Neuronal stem cell (in vitro differentiated cells): ENCODE results near the gene PLEKHD1.

Experiments
- DNase-seq: peaks from one replicate; pipeline ENCODE4 v3.0.0-alpha.2; 2013; ENCODE audit warnings: low spot score
- H2AFZ ChIP-seq: one replicate; pipeline ENCODE4 v1.6.1; 2013; ENCODE audit warnings: mild to moderate bottlenecking, low read length, inconsistent platforms
- H2AK5ac ChIP-seq: 2 replicates; pipeline ENCODE4 v1.6.1; 2013; ENCODE audit warnings: low read depth, mild to moderate bottlenecking, inconsistent platforms, low read length, moderate library complexity, mixed read lengths
- H2BK120ac ChIP-seq: 2 replicates; pipeline ENCODE4 v1.6.1; 2013; ENCODE audit warnings: low read depth, mild to moderate bottlenecking, inconsistent platforms, low read length, moderate library complexity, mixed read lengths
- H2BK12ac ChIP-seq: one replicate; pipeline ENCODE4 v1.6.1; 2013; ENCODE audit warnings: low read length, inconsistent platforms
- H2BK15ac ChIP-seq: 2 replicates; pipeline ENCODE4 v1.6.1; 2013; ENCODE audit warnings: mild to moderate bottlenecking, low read length, inconsistent platforms, mixed read lengths
- H2BK5ac ChIP-seq: one replicate; pipeline ENCODE4 v1.6.1; 2013; ENCODE audit warnings: inconsistent platforms, mild to moderate bottlenecking, low read length, moderate library complexity
- H3K14ac ChIP-seq: one replicate; pipeline ENCODE4 v1.6.1; 2013; ENCODE audit warnings: low read length, inconsistent platforms
- H3K18ac ChIP-seq: 2 replicates; pipeline ENCODE4 v1.6.1; 2013; ENCODE audit warnings: low read length, inconsistent platforms
- H3K23ac ChIP-seq: 2 replicates; pipeline ENCODE4 v1.6.1; 2013; ENCODE audit warnings: low read depth, mild to moderate bottlenecking, mixed read lengths, low read length, inconsistent platforms; ENCODE audit not compliant: poor library complexity
- H3K27ac ChIP-seq: replicated peaks from 3 replicates; pipeline ENCODE4 v1.5.1; 2013; ENCODE audit warnings: low read length, inconsistent platforms
- H3K27me3 ChIP-seq, 3 experiments: 2 replicates each; pipeline ENCODE4 v1.6.1; 2013; ENCODE audit warnings: low read length in 3 of 3, mild to moderate bottlenecking in 2 of 3, inconsistent platforms in 1 of 3, low read depth in 1 of 3, mixed read lengths in 1 of 3, moderate library complexity in 1 of 3; ENCODE audit not compliant: control insufficient read depth in 3 of 3, insufficient read depth in 3 of 3
- H3K36me3 ChIP-seq, 2 donors: replicated peaks in 1 of 2; 2 replicates each; pipeline ENCODE4 v1.6.1; 2013; ENCODE audit warnings: low read length in 2 of 2; ENCODE audit not compliant: control insufficient read depth in 2 of 2, insufficient read depth in 2 of 2
- H3K4ac ChIP-seq: 2 replicates; pipeline ENCODE4 v1.6.1; 2013; ENCODE audit warnings: inconsistent platforms, mild to moderate bottlenecking, low read length, moderate library complexity
- H3K4me1 ChIP-seq, 2 donors: 1 replicate in 1 of 2; 2 replicates in 1 of 2; pipeline ENCODE4 v1.6.1; 2013; ENCODE audit warnings: low read length in 2 of 2, low read depth in 1 of 2; ENCODE audit not compliant: control insufficient read depth in 2 of 2, insufficient read depth in 1 of 2
- H3K4me2 ChIP-seq: one replicate; pipeline ENCODE4 v1.6.1; 2013; ENCODE audit warnings: mild to moderate bottlenecking, low read length, inconsistent platforms; ENCODE audit not compliant: insufficient read depth, poor library complexity, severe bottlenecking
- H3K4me3 ChIP-seq, 2 donors: 2 replicates each; pipeline ENCODE4 v1.5.1; 2013; ENCODE audit warnings: low read length in 2 of 2, mild to moderate bottlenecking in 2 of 2, inconsistent platforms in 1 of 2, moderate library complexity in 1 of 2
- H3K79me1 ChIP-seq: one replicate; pipeline ENCODE4 v1.6.1; 2013; ENCODE audit warnings: low read depth, mild to moderate bottlenecking, inconsistent platforms, low read length, moderate library complexity
- H3K9ac ChIP-seq: one replicate; pipeline ENCODE4 v1.6.1; 2013; ENCODE audit warnings: mild to moderate bottlenecking, low read depth, low read length, inconsistent platforms; ENCODE audit not compliant: poor library complexity
- H3K9me3 ChIP-seq, 2 donors: replicated peaks in 1 of 2; 2 replicates each; pipeline versions ENCODE3 to v1.6.1; 2013; ENCODE audit warnings: low read length in 2 of 2, mild to moderate bottlenecking in 2 of 2, inconsistent platforms in 1 of 2, low read depth in 1 of 2, mixed read lengths in 1 of 2, moderate library complexity in 1 of 2; ENCODE audit not compliant: control insufficient read depth in 2 of 2, insufficient read depth in 1 of 2
- H4K8ac ChIP-seq: one replicate; pipeline ENCODE4 v1.6.1; 2013; ENCODE audit warnings: low read depth, mild to moderate bottlenecking, inconsistent platforms, low read length, moderate library complexity
- H4K91ac ChIP-seq: one replicate; pipeline ENCODE4 v1.6.1; 2013; ENCODE audit warnings: low read length, low read depth, mild to moderate bottlenecking, inconsistent platforms; ENCODE audit not compliant: poor library complexity
- WGBS, 2 donors: extraction: QIAGEN DNeasy Blood & Tissue Kit; methylation state at CpG; one replicate each; pipeline ENCODE4 v1.1.7; 2013; ENCODE audit warnings: missing lambda C conversion rate in 2 of 2, mixed read lengths in 1 of 2; ENCODE audit not compliant: insufficient read length in 2 of 2, insufficient replicate concordance in 1 of 2; ENCODE audit errors: extremely low coverage in 2 of 2; 5-methylcytosine and 5-hydroxymethylcytosine counted together

Gene PLEKHD1

GRCh38 chr14:69460093-69460701 is 24.3 kb upstream of the PLEKHD1 start:
- no peaks in the 10 kb centered on the region for H3K9me3 ChIP-seq
- no peak overlapping the region for H2AFZ ChIP-seq
- no peak overlapping the region for H3K18ac ChIP-seq
- WGBS, 2 donors, result no CpG with 5 or more reads among the region's 4 CpGs
- H3K4ac ChIP-seq, result no peak overlapping the region
- H2BK15ac ChIP-seq, result no peak overlapping the region
- H3K4me3 ChIP-seq, result no peak overlapping the region
- H4K8ac ChIP-seq, result no peak overlapping the region
- no peak overlapping the region for H3K4me2 ChIP-seq
- H3K4me1 ChIP-seq, result no peaks in the 10 kb centered on the region
- no peak overlapping the region for H3K27ac ChIP-seq
- no peak overlapping the region for H2BK120ac ChIP-seq
- H3K27me3 ChIP-seq, result no peaks in the 10 kb centered on the region
- no peak overlapping the region for H4K91ac ChIP-seq
- no peaks in the 10 kb centered on the region for H3K79me1 ChIP-seq
- H2BK12ac ChIP-seq, result no peak overlapping the region
- no peak overlapping the region for H2BK5ac ChIP-seq
- H3K9ac ChIP-seq, result no peak overlapping the region
- no peak for DNase-seq
- no peak overlapping the region for H3K14ac ChIP-seq
- peaks cover 9 to 61% of the 10 kb centered on the region in 2 donors for H3K36me3 ChIP-seq
- no peak overlapping the region for H3K23ac ChIP-seq
- H2AK5ac ChIP-seq, result no peak overlapping the region

GRCh38 chr14:69464379-69464778 is 20.1 kb upstream of the PLEKHD1 start:
- H4K91ac ChIP-seq, result no peak overlapping the region
- no peak overlapping the region for H3K4me3 ChIP-seq
- no peak overlapping the region for H3K27ac ChIP-seq
- no peaks in the 10 kb centered on the region for H3K79me1 ChIP-seq
- H3K4me2 ChIP-seq, result no peak overlapping the region
- H3K18ac ChIP-seq, result no peak overlapping the region
- H3K4me1 ChIP-seq, result no peaks in the 10 kb centered on the region
- no peak overlapping the region for H3K23ac ChIP-seq
- peaks cover 0 to 22% of the 10 kb centered on the region in 2 donors for H3K36me3 ChIP-seq
- H2BK15ac ChIP-seq, result no peak overlapping the region
- no peak overlapping the region for H2BK12ac ChIP-seq
- no peak overlapping the region for H2BK120ac ChIP-seq
- no peak overlapping the region for H3K14ac ChIP-seq
- no peak overlapping the region for H4K8ac ChIP-seq
- H3K9ac ChIP-seq, result no peak overlapping the region
- no peak for DNase-seq
- H3K27me3 ChIP-seq, result no peaks in the 10 kb centered on the region
- H3K4ac ChIP-seq, result no peak overlapping the region
- H2BK5ac ChIP-seq, result no peak overlapping the region
- no peaks in the 10 kb centered on the region for H3K9me3 ChIP-seq
- H2AK5ac ChIP-seq, result no peak overlapping the region
- H2AFZ ChIP-seq, result no peak overlapping the region

GRCh38 chr14:69464829-69465228 is 19.7 kb upstream of the PLEKHD1 start:
- H4K8ac ChIP-seq, result no peak overlapping the region

GRCh38 chr14:69468949-69469348 is 15.6 kb upstream of the PLEKHD1 start:
- Histone ChIP-seq H2BK120ac (no peak overlapping the region), H3K79me1 (peaks cover 2% of the 10 kb centered on the region), H4K8ac (no peak overlapping the region), H3K4me2 (no peak overlapping the region), H3K27ac (no peak overlapping the region), H3K4me3 (no peak overlapping the region), H2BK15ac (no peak overlapping the region), H3K36me3 (no peaks in the 10 kb centered on the region), H2AK5ac (no peak overlapping the region), H3K18ac (no peak overlapping the region), H4K91ac (no peak overlapping the region), H3K9me3 (no peaks in the 10 kb centered on the region), H2BK5ac (no peak overlapping the region), H3K4ac (no peak overlapping the region), H3K27me3 (no peaks in the 10 kb centered on the region), H2BK12ac (no peak overlapping the region), H3K14ac (no peak overlapping the region), H3K9ac (no peak overlapping the region), H3K4me1 (no peaks in the 10 kb centered on the region), H3K23ac (no peak overlapping the region), H2AFZ (no peak overlapping the region)
- no CpG with 5 or more reads among the region's 2 CpGs for WGBS, 2 donors
- no peak for DNase-seq

More at GRCh38 chr14:69464829-69465228, 19.7 kb upstream of the PLEKHD1 start:
- no peak overlapping the region for H3K18ac ChIP-seq
- H2AK5ac ChIP-seq, result no peak overlapping the region
- H3K23ac ChIP-seq, result no peak overlapping the region
- no peak overlapping the region for H3K9ac ChIP-seq
- no peak overlapping the region for H3K27ac ChIP-seq
- no peak overlapping the region for H3K4me2 ChIP-seq
- H3K27me3 ChIP-seq, result no peaks in the 10 kb centered on the region
- no peak overlapping the region for H4K91ac ChIP-seq
- H2BK120ac ChIP-seq, result no peak overlapping the region
- H2BK15ac ChIP-seq, result no peak overlapping the region
- DNase-seq, result no peak
- no peak overlapping the region for H3K14ac ChIP-seq
- H3K9me3 ChIP-seq, result no peaks in the 10 kb centered on the region
- no peak overlapping the region for H2BK5ac ChIP-seq
- H2AFZ ChIP-seq, result no peak overlapping the region
- no peaks in the 10 kb centered on the region for H3K79me1 ChIP-seq
- no CpG with 5 or more reads among the region's 6 CpGs for whole genome bisulfite sequencing, 2 donors
- no peaks in the 10 kb centered on the region for H3K4me1 ChIP-seq
- H3K4me3 ChIP-seq, result no peak overlapping the region
- H2BK12ac ChIP-seq, result no peak overlapping the region
- peaks cover 0 to 22% of the 10 kb centered on the region in 2 donors for H3K36me3 ChIP-seq
- H3K4ac ChIP-seq, result no peak overlapping the region
